Endothelial cell of umbilical vein (primary cell): ENCODE data around the gene PPARD. TPM values are rescaled to one million over a fixed set of nuclear protein-coding genes. Genes with fewer than 3 reads are reported as not detected.

Experiments
- BruUV-seq: library from RNA; stranded (reverse); fragments of 400-500 nt; replicated peaks from 2 replicates; lab custom pipeline; 2021; lab: Mats Ljungman, UMichigan
- CTCF ChIA-PET: fragments of 300-600, 350-600 bp; sonication (Branson Sonifier 250); formaldehyde crosslinking; loops from one replicate; lab custom pipeline; 2021; ENCODE audit warnings: antibody characterized with exemption, inconsistent platforms; lab: Charles Lee
- POLR2A ChIA-PET: fragments of 300-600, 350-600 bp; sonication (Branson Sonifier 250); formaldehyde crosslinking; loops from one replicate; lab custom pipeline; 2021; ENCODE audit warnings: antibody characterized with exemption, inconsistent platforms; lab: Charles Lee
- DNase-seq: peaks from one replicate; pipeline ENCODE4 v3.0.0-alpha.2; 2011; ENCODE audit warnings: low read depth, low spot score
- FAIRE-seq: peaks from 2 replicates; lab custom pipeline; 2011; peaks lifted over from hg19 to GRCh38; lab: Jason Lieb, UNC
- H2AFZ ChIP-seq: 2 replicates; pipeline ENCODE4 v1.6.0; 2012; ENCODE audit warnings: low read depth, low read length, control low read depth, inconsistent platforms
- H3K27ac ChIP-seq: 2 replicates; pipeline ENCODE4 v1.5.1; 2011; ENCODE audit warnings: low read depth, mild to moderate bottlenecking, control low read depth, low read length, moderate library complexity; ENCODE audit not compliant: insufficient read depth
- H3K27me3 ChIP-seq, 2 experiments: 2 replicates each; pipeline versions ENCODE4 v1.6.0 to v1.6.1; 2011; ENCODE audit warnings: low read length in 2 of 2, mixed read lengths in 1 of 2; ENCODE audit not compliant: control insufficient read depth in 2 of 2, insufficient read depth in 2 of 2
- H3K36me3 ChIP-seq, 2 experiments: 2 replicates in 1 of 2; 3 replicates in 1 of 2; pipeline ENCODE4 v1.5.1; 2011; ENCODE audit warnings: low read length in 2 of 2, mild to moderate bottlenecking in 1 of 2, moderate library complexity in 1 of 2; ENCODE audit not compliant: control insufficient read depth in 2 of 2, insufficient read depth in 2 of 2; ENCODE audit errors: extremely low read depth in 1 of 2
- H3K4me1 ChIP-seq: 3 replicates; pipeline ENCODE4 v1.5.1; 2011; ENCODE audit warnings: mild to moderate bottlenecking, low read length; ENCODE audit not compliant: control insufficient read depth, insufficient read depth; ENCODE audit errors: extremely low read depth
- H3K4me2 ChIP-seq: 2 replicates; pipeline ENCODE4 v1.6.1; 2011; ENCODE audit warnings: low read length, control low read depth, mixed read lengths; ENCODE audit not compliant: insufficient read depth
- H3K4me3 ChIP-seq, 3 experiments: fragments of 200-600 bp in 1 of 3; sonication (generic), shearing (Covaris generic) in 1 of 3; replicated peaks in 1 of 3; 2 replicates each; pipeline ENCODE4 v1.5.1; 2011 to 2016; ENCODE audit warnings: control low read depth in 3 of 3, low read length in 3 of 3, mild to moderate bottlenecking in 2 of 3, inconsistent platforms in 1 of 3, low read depth in 1 of 3, moderate library complexity in 1 of 3; ENCODE audit not compliant: insufficient read depth in 1 of 3
- H3K79me2 ChIP-seq: 2 replicates; pipeline ENCODE4 v1.6.0; 2012; ENCODE audit warnings: low read length, inconsistent platforms; ENCODE audit not compliant: control insufficient read depth, insufficient read depth
- H3K9ac ChIP-seq: replicated peaks from 2 replicates; pipeline ENCODE3; 2011; ENCODE audit warnings: low read length, control low read depth; ENCODE audit not compliant: insufficient read depth; ENCODE audit errors: extremely low read depth
- H3K9me1 ChIP-seq: replicated peaks from 3 replicates; pipeline ENCODE4 v1.6.0; 2011; ENCODE audit warnings: mild to moderate bottlenecking, low read length; ENCODE audit not compliant: control insufficient read depth, insufficient read depth; ENCODE audit errors: extremely low read depth
- H3K9me3 ChIP-seq: replicated peaks from 2 replicates; pipeline ENCODE4 v1.5.1; 2012; ENCODE audit warnings: low read length, inconsistent platforms; ENCODE audit not compliant: control insufficient read depth, insufficient read depth
- H4K20me1 ChIP-seq: replicated peaks from 2 replicates; pipeline ENCODE3; 2011; ENCODE audit warnings: mild to moderate bottlenecking, low read length; ENCODE audit not compliant: control insufficient read depth, insufficient read depth; ENCODE audit errors: extremely low read depth
- EZH2 ChIP-seq: IDR thresholded peaks from 2 replicates; pipeline ENCODE4 v1.6.1; 2012; ENCODE audit warnings: borderline replicate concordance, low read depth, mild to moderate bottlenecking, moderate library complexity, low read length, inconsistent platforms; ENCODE audit not compliant: severe bottlenecking
- FOS ChIP-seq: IDR thresholded peaks from 2 replicates; pipeline ENCODE4 v1.6.1; 2011; ENCODE audit warnings: mild to moderate bottlenecking, low read length, moderate library complexity, borderline replicate concordance; ENCODE audit not compliant: insufficient read depth
- GATA2 ChIP-seq: IDR thresholded peaks from 2 replicates; pipeline ENCODE4 v1.7.0; 2011; ENCODE audit warnings: low read depth, mild to moderate bottlenecking, moderate library complexity, mixed read lengths, low read length; ENCODE audit not compliant: insufficient read length, insufficient read depth
- JUN ChIP-seq: IDR thresholded peaks from 2 replicates; pipeline ENCODE4 v1.6.1; 2011; ENCODE audit warnings: borderline replicate concordance, low read depth; ENCODE audit not compliant: insufficient read length, insufficient read depth
- MAX ChIP-seq: IDR thresholded peaks from 2 replicates; pipeline ENCODE4 v1.6.1; 2011; ENCODE audit not compliant: insufficient read depth, insufficient read length
- MYC ChIP-seq: IDR thresholded peaks from one replicate; pipeline ENCODE4 v1.6.1; 2011; ENCODE audit warnings: mild to moderate bottlenecking, low read depth, low read length
- POLR2A ChIP-seq: IDR thresholded peaks from 2 replicates; pipeline ENCODE4 v1.6.1; 2012; ENCODE audit warnings: low read depth, mild to moderate bottlenecking, control low read depth, low read length
- POLR2AphosphoS5 ChIP-seq: IDR thresholded peaks from 2 replicates; pipeline ENCODE4 v1.6.1; 2012; ENCODE audit warnings: low read depth, mild to moderate bottlenecking, control low read depth, low read length, moderate library complexity; ENCODE audit not compliant: insufficient read depth
- dilution Hi-C: fragments of 300-500 bp; cut with MboI; formaldehyde crosslinking; loops from one replicate; pipeline ENCODE4 v1.15.0; 2019; ENCODE audit warnings: low sequenced_read_pairs; ENCODE audit not compliant: extremely low pct_ligation_motif_present
- intact Hi-C: fragments of 100-400 bp; cut with micrococcal nuclease; formaldehyde crosslinking; loops from one replicate; pipeline ENCODE4 v1.10.0; 2022
- polyA plus RNA-seq, 4 experiments: library from polyadenylated mRNA; depleted of rRNA in 3 of 4; stranded (reverse) in 3 of 4; unstranded in 1 of 4; fragments of >200 nt; gene quantifications; 2 replicates each; pipeline versions ENCODE4 v1.2.1 to v1.2.3, GENCODE V29; 2011 to 2012; ENCODE audit warnings: missing spikeins in 1 of 4
- total RNA-seq: library from RNA; stranded (reverse); gene quantifications from 2 replicates; pipeline ENCODE4 v1.2.3, GENCODE V29; 2021
- TF ChIP-seq, protein P1 (sequence below), 2 donors: IDR thresholded peaks; 1 replicate in 1 of 2; 2 replicates in 1 of 2; pipeline ENCODE4 v1.5.1; 2011; ENCODE audit warnings: low read length in 2 of 2, mild to moderate bottlenecking in 2 of 2, moderate library complexity in 2 of 2, control low read depth in 1 of 2, inconsistent platforms in 1 of 2, low read depth in 1 of 2; ENCODE audit not compliant: insufficient read depth in 1 of 2; ENCODE audit errors: extremely low read depth in 1 of 2

The PPARD gene
- total and polyA plus RNA-seq, 2 donors (not counting 3 experiments of a cell fraction or from before 2014, with no cell fraction given), result 23.4 to 29.2 TPM

DNA sequence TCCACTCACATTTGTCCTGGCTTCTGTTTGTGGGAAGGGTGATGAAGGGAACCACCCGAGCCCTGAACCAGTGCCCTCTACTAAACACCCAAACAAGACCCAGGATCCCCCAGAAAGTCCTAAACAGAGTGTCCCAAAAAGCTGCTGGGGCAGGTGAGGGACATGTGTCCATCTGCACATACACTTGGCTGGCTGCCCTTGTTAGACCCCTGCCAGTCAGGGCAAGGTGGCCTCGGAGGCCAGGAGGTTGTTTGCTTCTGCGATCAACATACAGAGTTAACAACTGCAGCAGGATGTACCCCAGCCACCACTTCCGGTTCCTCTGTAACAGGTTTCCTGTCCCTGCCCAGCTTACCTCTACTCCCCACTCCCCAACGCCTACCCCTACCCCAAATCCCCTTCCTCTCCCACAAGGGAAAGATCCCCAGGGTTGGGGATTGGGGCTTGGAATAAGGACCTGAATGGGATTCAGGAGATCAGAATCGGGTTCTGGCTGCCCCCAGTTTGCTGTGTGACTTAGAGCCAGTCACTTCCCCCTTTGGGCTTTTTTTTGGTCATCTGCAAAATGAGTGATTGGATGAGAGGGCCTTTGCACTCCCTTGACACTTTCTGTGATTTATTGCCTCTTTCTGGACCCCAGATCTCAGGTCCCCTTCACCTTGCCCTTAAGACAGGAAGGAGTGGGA lies 30.8 kb upstream of the PPARD start:
- Histone ChIP-seq H3K4me2 (no peak overlapping the region), H3K4me1 (peaks cover 6% of the 10 kb centered on the region), H2AFZ (peak overlapping the region; percentile 47), H3K36me3 (no peaks in the 10 kb centered on the region), H4K20me1 (no peaks in the 10 kb centered on the region), H3K27ac (no peak overlapping the region), H3K79me2 (no peaks in the 10 kb centered on the region), H3K27me3 (peaks cover 0 to 3% of the 10 kb centered on the region in 2 experiments), H3K4me3 (no peak overlapping the region), H3K9ac (no peak overlapping the region), H3K9me1 (no peaks in the 10 kb centered on the region), H3K9me3 (no peaks in the 10 kb centered on the region)
- CTCF ChIA-PET, result interaction anchor here (1.2 kb wide), 1 partner anchor 14 kb away, joined by 3 read pairs; no protein-coding TSS in a partner anchor
- FAIRE-seq (no peak), DNase-seq (no peak)
- TF ChIP-seq JUN (no peak), GATA2 (no peak), EZH2 (no peak), FOS (no peak), POLR2AphosphoS5 (no peak), MAX (no peak), MYC (no peak), POLR2A (no peak)
- TF ChIP-seq, protein P1, sequence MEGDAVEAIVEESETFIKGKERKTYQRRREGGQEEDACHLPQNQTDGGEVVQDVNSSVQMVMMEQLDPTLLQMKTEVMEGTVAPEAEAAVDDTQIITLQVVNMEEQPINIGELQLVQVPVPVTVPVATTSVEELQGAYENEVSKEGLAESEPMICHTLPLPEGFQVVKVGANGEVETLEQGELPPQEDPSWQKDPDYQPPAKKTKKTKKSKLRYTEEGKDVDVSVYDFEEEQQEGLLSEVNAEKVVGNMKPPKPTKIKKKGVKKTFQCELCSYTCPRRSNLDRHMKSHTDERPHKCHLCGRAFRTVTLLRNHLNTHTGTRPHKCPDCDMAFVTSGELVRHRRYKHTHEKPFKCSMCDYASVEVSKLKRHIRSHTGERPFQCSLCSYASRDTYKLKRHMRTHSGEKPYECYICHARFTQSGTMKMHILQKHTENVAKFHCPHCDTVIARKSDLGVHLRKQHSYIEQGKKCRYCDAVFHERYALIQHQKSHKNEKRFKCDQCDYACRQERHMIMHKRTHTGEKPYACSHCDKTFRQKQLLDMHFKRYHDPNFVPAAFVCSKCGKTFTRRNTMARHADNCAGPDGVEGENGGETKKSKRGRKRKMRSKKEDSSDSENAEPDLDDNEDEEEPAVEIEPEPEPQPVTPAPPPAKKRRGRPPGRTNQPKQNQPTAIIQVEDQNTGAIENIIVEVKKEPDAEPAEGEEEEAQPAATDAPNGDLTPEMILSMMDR (IDR thresholded peaks at IDR 0.05; ENCODE audit: extremely low read depth in 1 of 2, insufficient read depth in 1 of 2, low read depth in 1 of 2, low read length in 2 of 2), result no peak
- BruUV-seq, result no TSS peak
- intact Hi-C loops (no loop called here), dilution Hi-C loops (no loop called here)
- POLR2A ChIA-PET, result no interaction called here
